Measurements from ENCODE around the gene CHCHD3. TPM values are rescaled to one million over a fixed set of nuclear protein-coding genes. Genes with fewer than 3 reads are reported as not detected.

Gene CHCHD3
- polyA plus RNA-seq, 3 donors = 30.5 to 56.7 (median 48.8) TPM

DNA sequence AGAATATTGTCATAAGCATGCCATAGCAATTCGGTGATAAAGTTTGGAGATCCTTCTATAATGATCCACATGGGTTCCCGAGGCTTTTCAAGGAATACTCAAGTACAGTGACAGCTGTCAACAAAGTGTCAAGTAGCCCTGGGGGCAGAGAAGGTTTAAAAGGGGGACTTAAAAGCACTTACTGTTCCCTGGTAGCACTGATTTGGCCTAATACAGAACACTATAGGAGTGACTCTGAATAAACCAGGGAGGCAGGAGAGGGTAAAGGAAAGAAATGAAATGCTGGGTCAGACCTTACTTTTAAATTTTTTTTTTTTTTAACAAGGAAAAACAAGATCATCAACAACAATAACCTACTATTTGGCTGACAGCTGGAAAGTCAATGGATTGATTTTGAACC lies 20.1 kb downstream of the CHCHD3 start:
- TF ChIP-seq, protein P1, sequence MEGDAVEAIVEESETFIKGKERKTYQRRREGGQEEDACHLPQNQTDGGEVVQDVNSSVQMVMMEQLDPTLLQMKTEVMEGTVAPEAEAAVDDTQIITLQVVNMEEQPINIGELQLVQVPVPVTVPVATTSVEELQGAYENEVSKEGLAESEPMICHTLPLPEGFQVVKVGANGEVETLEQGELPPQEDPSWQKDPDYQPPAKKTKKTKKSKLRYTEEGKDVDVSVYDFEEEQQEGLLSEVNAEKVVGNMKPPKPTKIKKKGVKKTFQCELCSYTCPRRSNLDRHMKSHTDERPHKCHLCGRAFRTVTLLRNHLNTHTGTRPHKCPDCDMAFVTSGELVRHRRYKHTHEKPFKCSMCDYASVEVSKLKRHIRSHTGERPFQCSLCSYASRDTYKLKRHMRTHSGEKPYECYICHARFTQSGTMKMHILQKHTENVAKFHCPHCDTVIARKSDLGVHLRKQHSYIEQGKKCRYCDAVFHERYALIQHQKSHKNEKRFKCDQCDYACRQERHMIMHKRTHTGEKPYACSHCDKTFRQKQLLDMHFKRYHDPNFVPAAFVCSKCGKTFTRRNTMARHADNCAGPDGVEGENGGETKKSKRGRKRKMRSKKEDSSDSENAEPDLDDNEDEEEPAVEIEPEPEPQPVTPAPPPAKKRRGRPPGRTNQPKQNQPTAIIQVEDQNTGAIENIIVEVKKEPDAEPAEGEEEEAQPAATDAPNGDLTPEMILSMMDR (IDR thresholded peaks at IDR 0.05) = no peak
- no peak for DNase-seq
- Mint-ChIP-seq H3K27me3 (ENCODE audit: low read depth in 3 of 3) (no peaks in the 10 kb centered on the region), H3K27ac (peak overlapping the region in 2 of 7 donors; percentile 24 to 48), H3K4me1 (peaks cover 12% of the 10 kb centered on the region), H3K4me3 (no peak overlapping the region), H3K9me3 (peaks cover 0 to 3% (median 0%) of the 10 kb centered on the region in 7 donors), H3K36me3 (peaks cover 9 to 14% of the 10 kb centered on the region in 2 donors)
- 100% methylated on average over 1 of the region's 2 CpGs for WGBS (ENCODE audit: insufficient coverage)
- Histone ChIP-seq H2AFZ (ENCODE audit: insufficient read depth, low read depth, low read length, poor library complexity, severe bottlenecking) (no peak overlapping the region), H3K9me3 (replicated peaks in 1 of 2; ENCODE audit: control insufficient read depth in 1 of 2, insufficient read depth in 1 of 2, low read length in 2 of 2) (no peaks in the 10 kb centered on the region), H3K4me3 (replicated peaks in 1 of 3; ENCODE audit: low read depth in 2 of 3, low read length in 3 of 3) (no peak overlapping the region), H3K4me1 (ENCODE audit: control insufficient read depth in 1 of 2, insufficient read depth in 2 of 2, low read length in 2 of 2) (peaks cover 4 to 5% of the 10 kb centered on the region in 2 donors), H3K36me3 (replicated peaks in 1 of 2; ENCODE audit: control insufficient read depth in 1 of 2, insufficient read depth in 2 of 2, low read length in 2 of 2) (peaks cover 4 to 13% of the 10 kb centered on the region in 2 donors), H3K4me2 (replicated peaks; ENCODE audit: extremely low read depth, low read length, poor library complexity, severe bottlenecking) (no peak overlapping the region), H4K20me1 (ENCODE audit: insufficient read depth, low read length) (peaks cover 2% of the 10 kb centered on the region), H3K27me3 (ENCODE audit: control insufficient read depth in 2 of 2, insufficient read depth in 2 of 2, low read length in 2 of 2) (no peaks in the 10 kb centered on the region), H3K27ac (ENCODE audit: low read depth in 1 of 2, low read length in 2 of 2) (no peak overlapping the region), H3K79me2 (ENCODE audit: insufficient read depth, low read length) (peaks cover 14% of the 10 kb centered on the region), H3K9ac (ENCODE audit: insufficient read depth, low read length, poor library complexity, severe bottlenecking) (no peak overlapping the region)
- intact Hi-C loops (cut with micrococcal nuclease) = no loop called here

GRCh38 chr7:133061357-133061756 lies 20.5 kb downstream of the CHCHD3 start:
- Histone ChIP-seq H3K9me3 (replicated peaks in 1 of 2; ENCODE audit: control insufficient read depth in 1 of 2, insufficient read depth in 1 of 2, low read length in 2 of 2) (no peaks in the 10 kb centered on the region), H3K79me2 (ENCODE audit: insufficient read depth, low read length) (peaks cover 14% of the 10 kb centered on the region), H2AFZ (ENCODE audit: insufficient read depth, low read depth, low read length, poor library complexity, severe bottlenecking) (no peak overlapping the region), H3K27ac (ENCODE audit: low read depth in 1 of 2, low read length in 2 of 2) (no peak overlapping the region), H4K20me1 (ENCODE audit: insufficient read depth, low read length) (peaks cover 6% of the 10 kb centered on the region), H3K4me3 (replicated peaks in 1 of 3; ENCODE audit: low read depth in 2 of 3, low read length in 3 of 3) (no peak overlapping the region), H3K36me3 (replicated peaks in 1 of 2; ENCODE audit: control insufficient read depth in 1 of 2, insufficient read depth in 2 of 2, low read length in 2 of 2) (peaks cover 0 to 9% of the 10 kb centered on the region in 2 donors), H3K9ac (ENCODE audit: insufficient read depth, low read length, poor library complexity, severe bottlenecking) (no peak overlapping the region), H3K4me1 (ENCODE audit: control insufficient read depth in 1 of 2, insufficient read depth in 2 of 2, low read length in 2 of 2) (peaks cover 4 to 5% of the 10 kb centered on the region in 2 donors), H3K27me3 (ENCODE audit: control insufficient read depth in 2 of 2, insufficient read depth in 2 of 2, low read length in 2 of 2) (no peaks in the 10 kb centered on the region), H3K4me2 (replicated peaks; ENCODE audit: extremely low read depth, low read length, poor library complexity, severe bottlenecking) (no peak overlapping the region)
- no peaks in the 10 kb centered on the region for H3K27me3 Mint-ChIP-seq (ENCODE audit: low read depth in 3 of 3)
- H3K4me3 Mint-ChIP-seq = no peak overlapping the region
- H3K4me1 Mint-ChIP-seq = peaks cover 12% of the 10 kb centered on the region
- WGBS (ENCODE audit: insufficient coverage) = no CpG with 5 or more reads among the region's 2 CpGs
- DNase-seq = no peak
- intact Hi-C loops (cut with micrococcal nuclease) = no loop called here
- TF ChIP-seq, protein P1 (IDR thresholded peaks at IDR 0.05) = no peak
- H3K36me3 Mint-ChIP-seq = peaks cover 4 to 10% of the 10 kb centered on the region in 2 donors
- H3K27ac Mint-ChIP-seq = no peak overlapping the region
- peaks cover 0 to 3% (median 0%) of the 10 kb centered on the region in 7 donors for H3K9me3 Mint-ChIP-seq
